ENCODE measurements around the gene CYP26B1.

Gene CYP26B1

GRCh38 chr2:72080286-72081145, 67.1 kb downstream of the CYP26B1 start:
- no peak for DNase-seq

All from SHP77 (cell line).